ENCODE measurements around the gene KRTAP9-1.

GRCh38 chr17:41168121-41168520 is 21.6 kb upstream of the KRTAP9-1 start, which contains the start of gene KRTAP4-3:
- TF ChIP-seq REST (IDR thresholded peaks at IDR 0.05; ENCODE audit: unreplicated experiment) (no peak), JUNB (IDR thresholded peaks at IDR 0.05; ENCODE audit: unreplicated experiment) (no peak), CTCF (conservative IDR thresholded peaks at IDR 0.05; ENCODE audit: low read depth in 2 of 2) (no peak), EZH2 (IDR thresholded peaks at IDR 0.05; ENCODE audit: low read depth, unreplicated experiment) (no peak), POLR2AphosphoS5 (IDR thresholded peaks at IDR 0.05; ENCODE audit: low read depth) (no peak), EZH2phosphoT487 (IDR thresholded peaks at IDR 0.05; ENCODE audit: unreplicated experiment) (no peak), CREB1 (CRISPR knock-in tag; IDR thresholded peaks at IDR 0.05; ENCODE audit: low read depth) (no peak), ZNF114 (CRISPR knock-in tag; IDR thresholded peaks at IDR 0.05) (no peak), ZNF462 (CRISPR knock-in tag; IDR thresholded peaks at IDR 0.05) (no peak), NANOG (IDR thresholded peaks at IDR 0.05; ENCODE audit: borderline replicate concordance) (no peak)

Measured in GM23338 (cell line).